Posterior cingulate gyrus (tissue), 11 donors: Measurements from ENCODE around the gene GALNTL6.
A peak's percentile ranks its signal among the peaks of the same experiment; 100 is the strongest.

Experiments used
- DNase-seq, 10 donors: peaks; one replicate each; pipeline versions ENCODE4 v3.0.0 to v3.0.0-alpha.2; 2020 to 2021; ENCODE audit warnings: mixed read lengths in 3 of 10
- intact Hi-C: fragments of 100-400 bp; cut with DNase I; formaldehyde crosslinking; loops from one replicate; pipeline ENCODE4 v1.15.1; 2023

The GALNTL6 gene

DNA sequence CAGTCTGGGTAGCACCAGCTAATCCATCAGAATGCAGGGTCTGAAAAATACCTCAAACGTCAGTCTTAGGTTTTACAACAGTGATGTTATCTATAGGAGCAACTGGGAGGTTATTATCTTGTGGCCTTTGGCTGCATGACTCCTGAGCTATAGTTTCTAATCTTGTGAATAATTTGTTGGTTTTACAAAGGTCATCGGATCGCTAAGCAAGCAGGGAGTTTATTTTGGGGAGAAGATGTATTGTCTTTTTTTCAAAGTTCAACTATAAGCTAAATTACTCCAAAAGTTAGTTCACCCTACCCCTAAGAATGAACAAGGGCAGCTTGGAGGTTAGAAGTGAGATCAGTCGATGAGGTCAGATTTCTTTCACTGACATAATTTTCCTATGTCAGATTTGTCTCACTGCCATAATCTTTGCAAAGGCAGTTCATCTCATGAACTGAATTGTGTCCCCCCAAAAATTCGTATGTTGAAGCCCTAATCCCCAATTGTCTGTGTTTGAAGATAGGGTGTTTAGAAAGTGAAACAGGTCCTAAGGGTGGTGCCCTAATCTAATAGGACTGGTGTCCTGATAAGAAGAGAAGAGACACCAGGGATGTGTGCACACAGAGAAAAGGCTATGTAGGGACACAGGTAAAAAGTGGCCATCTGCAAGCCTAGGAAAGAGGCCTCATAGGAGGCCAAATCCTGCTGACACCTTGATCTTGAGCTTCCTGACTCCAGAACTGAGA lies 1179.6 kb downstream of the GALNTL6 start:
- no peak for DNase-seq
- intact Hi-C loops, result no loop called here

DNA sequence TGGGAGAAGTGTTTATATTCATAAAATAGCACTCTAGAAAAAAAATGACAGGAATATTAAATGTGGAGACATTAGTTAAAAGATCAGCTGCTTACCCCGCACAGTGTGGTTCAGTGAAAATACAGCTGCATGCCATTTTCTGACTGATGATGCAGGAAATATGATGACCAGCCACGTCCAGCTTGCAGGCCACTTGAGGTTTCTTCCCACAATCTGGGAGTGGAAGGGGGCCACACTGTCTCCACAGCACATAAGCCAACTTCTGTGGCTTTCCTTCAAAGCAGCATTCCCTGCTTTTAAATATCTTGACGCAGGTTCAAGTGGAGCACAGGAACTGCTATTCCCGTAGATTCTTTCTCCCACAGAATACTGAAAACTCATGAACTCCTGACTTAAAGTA lies 1182.0 kb downstream of the GALNTL6 start:
- intact Hi-C loops, result no loop called here
- no peak for DNase-seq

DNA sequence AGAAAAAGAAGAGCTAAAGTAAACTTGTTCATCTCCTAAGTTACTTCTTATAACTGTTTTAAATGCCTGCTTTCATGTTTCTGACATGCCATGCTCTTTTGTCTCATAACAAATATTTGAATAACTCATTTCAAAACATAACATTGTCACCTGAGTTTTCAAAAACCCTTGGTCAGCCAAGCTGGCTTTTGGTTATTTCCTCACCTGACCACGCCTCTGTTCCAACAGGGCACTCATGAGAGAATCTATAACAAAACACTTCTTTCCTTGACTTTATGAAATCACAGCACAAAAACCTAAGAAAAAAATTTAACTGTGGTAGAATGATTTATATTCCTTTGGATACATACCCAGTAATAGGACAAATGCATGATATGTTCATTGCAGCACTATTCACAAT lies 1182.5 kb downstream of the GALNTL6 start:
- intact Hi-C loops, result no loop called here
- DNase-seq, result no peak

GRCh38 chr4:172996571-172997216 lies 1183.5 kb downstream of the GALNTL6 start:
- intact Hi-C loops, result no loop called here

DNA sequence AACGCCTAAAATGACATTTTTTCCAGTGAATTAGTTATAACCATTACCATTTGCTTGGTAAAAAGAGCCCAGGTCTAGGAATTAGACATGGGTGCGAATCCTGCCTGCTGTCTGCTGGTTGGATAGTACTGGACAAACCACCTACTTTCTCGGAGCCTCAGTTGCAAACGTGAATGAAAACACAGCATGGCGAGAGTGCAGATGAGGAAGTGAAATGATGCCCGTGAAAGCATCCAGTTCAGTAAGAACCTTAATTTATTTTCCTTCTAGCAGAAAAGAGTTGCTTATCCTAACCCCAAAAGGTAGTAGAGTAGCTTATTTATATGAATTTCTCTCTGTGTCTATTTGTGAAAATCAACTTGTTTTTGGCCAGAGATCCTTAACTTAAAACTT lies 1184.0 kb downstream of the GALNTL6 start:
- intact Hi-C loops, result no loop called here
- no peak for DNase-seq

More at GRCh38 chr4:172996571-172997216, 1183.5 kb downstream of the GALNTL6 start:
- DNase-seq, result no peak

DNA sequence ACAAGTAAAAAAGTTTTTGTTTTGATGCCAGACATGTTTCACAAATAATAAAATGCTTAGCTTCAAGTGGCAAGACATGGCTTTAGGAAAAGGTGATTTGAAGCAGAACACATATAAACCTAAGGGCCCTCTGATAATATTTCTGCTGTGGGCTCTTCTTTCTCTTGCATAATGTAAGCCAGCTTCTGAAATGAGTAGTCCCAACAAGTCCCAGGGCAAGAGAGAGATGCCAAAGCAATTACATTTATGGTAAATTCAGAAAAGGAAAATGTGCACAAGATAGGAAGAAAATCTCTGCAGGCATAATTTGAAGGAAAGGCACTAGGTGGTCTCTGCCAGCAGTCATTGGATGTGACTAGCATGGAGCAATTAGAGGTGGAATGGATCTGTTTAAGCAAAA lies 1184.7 kb downstream of the GALNTL6 start:
- no peak for DNase-seq
- intact Hi-C loops, result no loop called here

- no peak for DNase-seq
- intact Hi-C loops, result no loop called here
These were observed 1185.6 kb downstream of the GALNTL6 start for GRCh38 chr4:172998527-172999469.

- intact Hi-C loops, result no loop called here
- DNase-seq, result no peak
These were observed 1188.4 kb downstream of the GALNTL6 start for GRCh38 chr4:173001571-173001970.

DNA sequence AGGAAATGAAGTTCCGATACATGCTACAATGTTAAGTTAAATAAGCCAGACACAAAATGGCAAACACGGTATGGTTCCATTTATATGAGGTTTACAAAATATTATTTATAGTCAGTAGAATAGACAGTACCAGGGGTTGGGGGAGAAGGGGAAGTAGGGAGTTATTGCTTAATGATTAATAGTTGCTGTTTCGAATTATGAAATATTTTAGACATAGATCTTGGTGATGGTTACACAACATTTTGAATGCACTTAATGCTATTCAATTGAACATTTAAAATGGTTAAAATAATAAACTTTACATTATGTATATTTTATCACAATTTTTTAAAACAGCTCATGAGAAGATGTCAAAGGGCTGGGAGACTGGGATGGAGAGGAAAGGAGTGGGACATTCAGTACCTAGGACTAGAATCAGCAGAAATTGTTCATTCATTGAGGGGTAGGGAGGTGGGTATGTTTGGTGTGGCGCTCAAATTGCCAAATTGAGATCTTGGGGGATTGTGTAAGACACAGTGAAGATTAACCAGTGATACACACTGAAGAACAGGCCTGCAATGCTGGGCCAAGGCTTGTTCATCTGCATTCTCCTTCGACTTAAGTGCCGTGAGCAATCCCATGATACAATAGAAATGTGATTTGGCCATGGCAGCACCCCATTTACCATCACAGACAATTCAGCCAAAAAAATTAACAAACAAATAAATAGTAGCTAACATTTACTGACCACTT lies 1189.8 kb downstream of the GALNTL6 start:
- DNase-seq, result no peak
- intact Hi-C loops, result no loop called here

DNA sequence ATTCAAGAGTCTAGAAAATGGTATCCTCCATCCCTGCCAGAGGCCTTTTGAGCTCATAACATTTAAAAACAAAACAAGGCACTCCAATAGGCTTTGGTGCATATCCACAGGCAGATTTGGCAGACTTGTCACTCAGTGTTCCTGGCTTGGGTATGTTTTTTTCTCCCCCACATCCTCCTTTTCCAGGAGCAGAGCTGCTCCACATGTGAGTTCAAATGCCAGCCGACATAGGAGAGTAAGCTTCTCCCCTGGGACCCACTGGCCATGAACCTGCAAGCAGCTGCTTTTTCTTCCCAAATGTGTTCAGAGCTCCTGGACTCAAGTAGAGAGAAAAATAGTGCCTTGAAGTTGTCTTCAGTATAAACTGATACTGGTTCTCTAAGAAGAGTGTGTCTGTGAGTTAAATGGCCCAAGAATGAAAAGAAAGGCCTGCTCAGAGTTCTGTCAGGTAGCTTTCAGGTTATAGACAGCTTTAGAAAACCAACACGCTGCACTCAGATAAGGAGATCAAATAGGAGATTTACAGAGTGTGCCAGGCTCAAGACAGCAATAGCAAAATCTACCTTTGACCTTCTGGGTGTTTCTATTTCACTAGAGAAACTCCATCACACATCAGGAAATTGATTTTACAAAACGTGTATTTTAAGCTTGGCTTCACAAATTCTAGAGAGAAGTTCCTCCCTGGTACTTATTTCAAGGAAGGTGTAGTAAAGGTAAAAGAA lies 1192.9 kb downstream of the GALNTL6 start:
- intact Hi-C loops, result no loop called here
- no peak for DNase-seq

GRCh38 chr4:173008436-173008835 lies 1195.2 kb downstream of the GALNTL6 start:
- DNase-seq, result no peak
- intact Hi-C loops, result no loop called here

DNA sequence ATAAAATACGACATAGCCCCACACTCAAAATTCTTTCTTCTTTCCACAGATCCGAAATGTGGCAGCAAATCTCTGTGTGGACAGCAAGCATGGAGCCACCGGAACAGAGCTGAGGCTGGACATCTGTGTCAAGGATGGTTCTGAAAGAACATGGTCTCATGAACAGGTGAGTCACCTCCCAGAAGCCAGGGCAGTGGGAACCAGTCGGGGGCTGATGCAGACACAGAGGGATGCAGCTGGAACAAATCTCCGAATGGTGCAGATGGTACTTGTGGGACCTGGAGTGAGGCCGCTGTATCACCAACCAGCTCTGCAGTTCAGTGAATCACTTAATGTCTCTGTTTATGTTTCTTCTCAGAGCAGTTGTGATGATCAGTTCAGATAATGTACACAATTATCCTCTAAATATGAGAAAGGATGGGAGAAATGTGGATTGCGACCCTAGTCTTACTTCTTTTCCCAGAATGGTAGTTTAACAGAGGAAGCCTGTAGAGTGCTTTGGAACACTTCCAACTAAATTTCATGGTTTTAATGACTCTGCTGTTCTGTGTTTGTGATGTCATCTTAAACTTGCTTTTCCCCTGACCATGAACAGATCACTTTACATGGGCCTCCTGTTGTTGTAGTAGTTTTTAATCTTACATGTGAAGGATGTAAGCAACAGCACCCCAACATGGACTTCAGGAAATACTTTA lies 1196.1 kb downstream of the GALNTL6 start:
- intact Hi-C loops, result no loop called here
- DNase-seq, result peak in 2 of 10 donors; percentile 70 to 75

DNA sequence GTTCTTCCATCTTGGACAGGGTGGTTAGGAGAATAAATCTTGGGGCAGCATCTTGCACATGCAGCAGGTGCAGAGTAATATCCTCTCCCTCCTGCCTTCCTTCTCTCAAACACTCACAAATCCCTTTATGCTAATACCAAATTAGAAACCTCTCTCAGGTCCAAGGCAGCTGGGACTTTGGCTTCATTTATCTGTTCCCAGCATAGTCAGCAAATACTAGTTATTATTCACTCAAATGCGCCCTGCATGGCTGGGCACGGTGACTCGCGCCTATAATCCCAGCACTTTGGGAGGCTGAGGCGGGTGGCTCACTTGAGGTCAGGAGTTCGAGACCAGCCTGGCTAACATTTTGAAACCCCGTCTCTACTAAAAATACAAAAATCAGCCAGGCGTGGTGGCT lies 1199.4 kb downstream of the GALNTL6 start:
- intact Hi-C loops, result loop anchor here (1.0 to 2.0 kb wide), 2 partner anchors 245 to 288 kb away; no protein-coding TSS in a partner anchor
- peak in 1 of 10 donors; percentile 60 for DNase-seq

DNA sequence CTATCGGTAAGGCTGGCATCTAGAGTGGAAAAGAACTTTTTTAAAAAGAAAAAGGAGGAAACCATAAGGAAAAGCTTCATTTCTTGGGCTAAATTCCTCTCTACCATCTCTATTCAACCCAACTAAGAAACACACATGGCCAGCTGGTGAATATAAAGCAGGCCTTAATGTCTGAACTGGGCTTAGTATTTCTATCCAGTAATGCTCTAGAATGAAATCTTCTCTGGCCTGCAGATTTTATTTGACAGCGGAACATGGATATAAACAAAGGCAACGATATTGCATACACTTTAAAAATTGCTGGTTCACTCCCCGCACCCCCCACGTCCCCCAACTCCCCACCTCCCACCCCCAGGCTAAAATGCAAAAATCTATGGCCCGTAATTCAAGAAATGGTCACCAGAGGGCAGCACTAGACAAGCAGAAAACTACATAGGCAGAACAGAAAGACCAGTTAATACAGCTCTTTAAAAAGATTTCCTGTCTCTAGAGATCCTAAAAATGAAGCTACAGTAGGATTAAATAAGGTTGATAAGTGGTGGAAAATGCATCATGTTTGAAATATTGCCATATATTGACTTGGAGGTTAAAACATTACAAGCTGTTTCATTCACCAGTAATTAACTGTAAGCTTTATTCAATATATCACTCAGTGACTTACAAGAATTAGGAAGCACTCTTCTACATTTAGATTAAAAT lies 1200.2 kb downstream of the GALNTL6 start:
- DNase-seq, result peak in 4 of 10 donors; percentile 29 to 41 (median 36)
- intact Hi-C loops, result loop anchor here (1.0 to 2.0 kb wide), 2 partner anchors 244 to 287 kb away; no protein-coding TSS in a partner anchor

DNA sequence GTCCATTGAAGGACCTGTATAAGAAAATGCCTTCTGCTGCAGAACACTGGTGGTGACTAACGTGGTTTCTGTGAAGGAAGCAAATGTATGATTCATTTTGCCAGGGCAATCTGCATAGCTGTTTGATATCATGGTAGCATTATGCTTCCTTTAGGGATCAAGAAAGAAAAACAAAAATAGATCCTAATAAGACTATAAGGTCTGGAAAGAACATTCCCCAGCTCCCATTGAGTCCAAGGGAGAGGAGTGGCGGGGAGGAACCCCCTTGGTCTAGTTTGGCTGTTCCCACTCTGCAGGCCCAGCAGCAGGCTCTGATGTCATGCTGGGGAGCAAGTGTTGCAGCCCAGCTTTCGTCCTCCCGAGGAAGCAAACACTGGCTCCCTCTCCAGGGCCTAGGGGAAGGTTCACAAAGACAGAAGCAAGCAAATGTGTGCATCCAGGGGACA lies 1200.9 kb downstream of the GALNTL6 start:
- intact Hi-C loops, result no loop called here
- peak in 6 of 10 donors; percentile 8 to 82 (median 44) for DNase-seq

DNA sequence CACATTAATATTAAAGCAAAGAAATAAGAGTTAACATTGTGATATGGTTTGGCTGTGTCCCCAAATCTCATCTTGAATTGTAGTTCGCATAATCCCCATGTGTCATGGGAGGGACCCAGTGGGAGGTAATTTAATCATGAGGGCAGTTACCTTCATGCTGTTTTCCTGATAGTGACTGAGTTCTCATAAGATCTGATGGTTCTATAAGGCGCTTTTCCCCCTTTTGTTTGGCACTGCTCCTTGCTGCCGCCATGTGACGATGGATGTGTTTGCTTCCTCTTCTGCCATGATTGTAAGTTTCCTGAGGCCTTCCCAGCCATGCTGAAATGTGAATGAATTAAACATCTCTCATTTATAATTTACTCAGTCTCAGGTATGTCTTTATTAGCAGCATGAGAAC lies 1201.6 kb downstream of the GALNTL6 start:
- intact Hi-C loops, result no loop called here

DNA sequence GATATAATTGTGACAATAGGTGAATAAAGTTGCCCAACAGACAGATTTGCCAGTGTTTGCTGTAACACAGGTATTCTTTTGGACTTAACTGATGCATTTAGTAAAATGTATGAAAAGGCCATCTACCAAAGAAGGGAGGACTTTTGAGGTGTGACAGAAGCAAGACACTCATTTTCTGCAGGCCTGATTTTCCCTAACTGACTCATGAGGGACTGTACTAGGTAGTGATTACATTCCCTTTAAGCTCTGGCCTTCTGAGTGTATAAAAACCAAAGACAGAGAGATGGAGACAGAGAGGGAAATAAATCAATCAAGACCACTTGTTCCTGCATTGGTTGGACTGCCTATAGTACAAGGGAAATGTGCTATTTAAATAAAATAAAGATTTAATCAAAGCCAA lies 1204.6 kb downstream of the GALNTL6 start:
- intact Hi-C loops, result no loop called here
- no peak for DNase-seq

More for the DNA sequence above, 1201.6 kb downstream of the GALNTL6 start:
- no peak for DNase-seq

DNA sequence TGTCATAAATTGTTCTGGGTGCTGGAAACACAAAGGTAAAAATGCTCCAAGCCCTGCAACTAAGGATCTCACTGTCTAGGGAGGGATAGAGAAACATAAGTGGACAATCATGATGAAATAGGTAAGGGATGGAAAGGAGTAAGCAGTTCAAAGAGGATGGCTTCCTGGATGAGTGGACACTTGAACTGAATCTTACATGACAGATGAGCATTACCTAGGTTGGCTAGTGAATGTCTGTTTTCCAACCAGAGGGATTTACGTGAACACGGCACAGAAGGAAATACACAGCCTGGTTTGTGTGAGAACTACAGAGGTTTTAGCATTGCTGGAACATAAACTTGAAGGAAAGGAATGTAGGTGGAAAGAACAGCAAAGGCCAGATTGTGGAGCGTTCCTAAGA lies 1205.2 kb downstream of the GALNTL6 start:
- no peak for DNase-seq
- intact Hi-C loops, result no loop called here
